Right hindlimb (tissue), 1 donor: ENCODE results near the gene DES.
A peak's percentile ranks its signal among the peaks of the same experiment; 100 is the strongest.

ENCODE experiments used
- DNase-seq: peaks from one replicate; pipeline ENCODE4 v3.0.0-alpha.2; 2018

DES gene

GRCh38 chr2:219475697-219476651, 57.8 kb downstream of the DES start:
- peak; percentile 77 for DNase-seq
